ENCODE results near the gene SLC16A4. TPM values are rescaled to one million over a fixed set of nuclear protein-coding genes. Genes with fewer than 3 reads are reported as not detected.

Gene SLC16A4
- polyA plus RNA-seq, 1 of the 3 experiments (the other 2 are of a cell fraction), result 3.0 TPM

GRCh38 chr1:110335265-110335664, 55.6 kb downstream of the SLC16A4 start:
- no peak overlapping the region for H3K27ac ChIP-seq (ENCODE audit: low read depth in 2 of 2, low read length in 1 of 2)
- H3K4me1 ChIP-seq (ENCODE audit: control insufficient read depth in 1 of 2, insufficient read depth in 2 of 2, low read depth in 1 of 2, low read length in 1 of 2), result peaks cover 4 to 18% of the 10 kb centered on the region in 2 experiments; a peak in 3 of 4 replicates
- WGBS (ENCODE audit: low lambda C conversion rate), result 83% methylated on average over 1 of the region's 1 CpG
- no peaks in the 10 kb centered on the region for H3K36me3 ChIP-seq (replicated peaks in 1 of 2; ENCODE audit: control insufficient read depth in 1 of 2, insufficient read depth in 2 of 2, low read length in 1 of 2)
- no peak for DNase-seq
- H3K9me2 ChIP-seq, result no peaks in the 10 kb centered on the region
- peaks cover 16% of the 10 kb centered on the region for H3K79me2 ChIP-seq (ENCODE audit: insufficient read depth)
- POLR2A ChIA-PET, result no interaction called here
- peaks cover 11% of the 10 kb centered on the region for H3F3A ChIP-seq (replicated peaks; ENCODE audit: insufficient read depth)
- no peak overlapping the region for H2AFZ ChIP-seq (ENCODE audit: low read depth)
- H3K4me2 ChIP-seq, result no peak overlapping the region
- H3K9ac ChIP-seq, result no peak overlapping the region
- no peak overlapping the region for H3K4me3 ChIP-seq (ENCODE audit: low read depth in 2 of 2, low read length in 1 of 2)
- no peaks in the 10 kb centered on the region for H3K9me3 ChIP-seq
- CTCF ChIA-PET, result interaction anchor here (1.1 to 10.0 kb wide), 7 partner anchors 19 to 138 kb away, joined by 3 to 100 read pairs (median 19); partner anchors contain the start of gene KCNC4
- no peaks in the 10 kb centered on the region for H3K27me3 ChIP-seq (ENCODE audit: insufficient read depth)
- TF ChIP-seq JUND (IDR thresholded peaks at IDR 0.05) (no peak), NRF1 (IDR thresholded peaks at IDR 0.05; ENCODE audit: low read depth, low read length) (no peak), SMC3 (IDR thresholded peaks at IDR 0.05; ENCODE audit: low read depth, low read length) (no peak), REST (IDR thresholded peaks at IDR 0.05; ENCODE audit: low read depth, low read length) (no peak), EZH2phosphoT487 (IDR thresholded peaks at IDR 0.05; ENCODE audit: borderline replicate concordance, low read depth) (no peak), MXI1 (IDR thresholded peaks at IDR 0.05; ENCODE audit: low read depth, low read length) (no peak), EP300 (IDR thresholded peaks at IDR 0.05; ENCODE audit: borderline replicate concordance in 1 of 2, low read depth in 1 of 2, low read length in 1 of 2) (no peak), TAF1 (IDR thresholded peaks at IDR 0.05; ENCODE audit: borderline replicate concordance, low read depth, low read length) (no peak), IRF3 (IDR thresholded peaks at IDR 0.05; ENCODE audit: low read depth, low read length) (no peak), MEF2A (IDR thresholded peaks at IDR 0.05; ENCODE audit: borderline replicate concordance, low read depth) (no peak), RAD21 (IDR thresholded peaks at IDR 0.05; ENCODE audit: low read length) (no peak), ZBTB33 (IDR thresholded peaks at IDR 0.05; ENCODE audit: borderline replicate concordance, low read depth) (no peak), GATA2 (CRISPR knock-in tag; IDR thresholded peaks at IDR 0.05) (no peak), CTCF (IDR thresholded peaks at IDR 0.05) (no peak), USF1 (IDR thresholded peaks at IDR 0.05; ENCODE audit: borderline replicate concordance, low read depth) (no peak), PBX3 (IDR thresholded peaks at IDR 0.05) (no peak), GABPA (IDR thresholded peaks at IDR 0.05; ENCODE audit: low read depth) (no peak), RXRA (IDR thresholded peaks at IDR 0.05; ENCODE audit: borderline replicate concordance, low read depth) (no peak), RCOR1 (IDR thresholded peaks at IDR 0.05; ENCODE audit: low read length) (no peak)
- H4K20me1 ChIP-seq (ENCODE audit: insufficient read depth), result peaks cover 6% of the 10 kb centered on the region

All from SK-N-SH (cell line).